Activated T-cell treated with anti-CD3 and anti-CD28 coated beads, Interleukin-2, amount 50 U/mL, for 72 hours (primary cell): ENCODE measurements around the gene XYLT1. TPM values are rescaled to one million over a fixed set of nuclear protein-coding genes. Genes with fewer than 3 reads are reported as not detected.

Source experiments
- ATAC-seq, 2 donors: fragments of 150-1000 bp; cut with Tn5 transposase; replicated peaks in 1 of 2; 2 replicates each; pipeline ENCODE4 v1.10.0; 2021; ENCODE audit warnings: moderate library complexity in 2 of 2, mild to moderate bottlenecking in 1 of 2
- DNase-seq, 2 donors: peaks; one replicate each; pipeline ENCODE4 v3.0.0; 2021 to 2022; ENCODE audit warnings: mixed read lengths in 1 of 2
- H3K27ac Mint-ChIP-seq: one replicate; pipeline ENCODE4 v1.8.0; 2022; ENCODE audit warnings: mild to moderate bottlenecking, moderate library complexity, mixed read lengths
- H3K27me3 Mint-ChIP-seq: one replicate; pipeline ENCODE4 v1.8.0; 2022; ENCODE audit warnings: low read depth, mixed read lengths
- H3K36me3 Mint-ChIP-seq, 2 donors: one replicate each; pipeline ENCODE4 v1.8.0; 2022; ENCODE audit warnings: mixed read lengths in 2 of 2, mild to moderate bottlenecking in 1 of 2; ENCODE audit not compliant: insufficient read depth in 2 of 2
- H3K4me1 Mint-ChIP-seq: one replicate; pipeline ENCODE4 v1.8.0; 2022; ENCODE audit warnings: low read depth, mixed read lengths
- H3K4me3 Mint-ChIP-seq, 2 donors: one replicate each; pipeline ENCODE4 v1.8.0; 2022; ENCODE audit warnings: mild to moderate bottlenecking in 2 of 2, mixed read lengths in 2 of 2, moderate library complexity in 2 of 2
- H3K9me3 Mint-ChIP-seq, 2 donors: one replicate each; pipeline ENCODE4 v1.8.0; 2022; ENCODE audit warnings: mixed read lengths in 2 of 2
- total RNA-seq, 2 donors: library from RNA; stranded (reverse); gene quantifications; one replicate each; pipeline ENCODE4 v1.2.3, GENCODE V29; 2022

The XYLT1 gene
- total RNA-seq, 2 donors from 2014 or later: 17.1 to 17.9 TPM

- ATAC-seq (no peak), DNase-seq (no peak)
- H3K4me1 Mint-ChIP-seq: peaks cover 7% of the 10 kb centered on the region
- no peak overlapping the region for H3K27ac Mint-ChIP-seq
- no peaks in the 10 kb centered on the region for H3K27me3 Mint-ChIP-seq
- H3K4me3 Mint-ChIP-seq: no peak overlapping the region
- H3K36me3 Mint-ChIP-seq: no peaks in the 10 kb centered on the region
- no peaks in the 10 kb centered on the region for H3K9me3 Mint-ChIP-seq
Observed at GRCh38 chr16:17076092-17076754, 394.5 kb downstream of the XYLT1 start.

GRCh38 chr16:17072104-17072503 lies 398.7 kb downstream of the XYLT1 start:
- no peak for DNase-seq
- H3K27ac Mint-ChIP-seq: no peak overlapping the region
- H3K4me3 Mint-ChIP-seq: peak overlapping the region; percentile 33 to 43

GRCh38 chr16:17070882-17071592 lies 399.7 kb downstream of the XYLT1 start:
- ATAC-seq (peak; percentile 88 to 89), DNase-seq (peak; percentile 52 to 69)
- Mint-ChIP-seq H3K9me3 (no peaks in the 10 kb centered on the region), H3K27me3 (no peaks in the 10 kb centered on the region), H3K4me1 (peaks cover 25% of the 10 kb centered on the region), H3K4me3 (peak overlapping the region; percentile 74 to 88), H3K27ac (peak overlapping the region; percentile 84), H3K36me3 (no peaks in the 10 kb centered on the region)

More at GRCh38 chr16:17072104-17072503, 398.7 kb downstream of the XYLT1 start:
- peak in 1 of 2 donors; percentile 26 for ATAC-seq
- Mint-ChIP-seq H3K9me3 (no peaks in the 10 kb centered on the region), H3K27me3 (no peaks in the 10 kb centered on the region), H3K36me3 (no peaks in the 10 kb centered on the region), H3K4me1 (peaks cover 25% of the 10 kb centered on the region)

- Mint-ChIP-seq H3K36me3 (no peaks in the 10 kb centered on the region), H3K4me3 (peak overlapping the region in 1 of 2 donors; percentile 19), H3K27me3 (no peaks in the 10 kb centered on the region), H3K4me1 (peaks cover 25% of the 10 kb centered on the region), H3K27ac (no peak overlapping the region), H3K9me3 (no peaks in the 10 kb centered on the region)
- ATAC-seq: no peak
- no peak for DNase-seq
Observed at GRCh38 chr16:17069681-17070080, 401.1 kb downstream of the XYLT1 start.

GRCh38 chr16:17068524-17068923 lies 402.2 kb downstream of the XYLT1 start:
- H3K4me1 Mint-ChIP-seq: peaks cover 25% of the 10 kb centered on the region
- no peaks in the 10 kb centered on the region for H3K27me3 Mint-ChIP-seq
- no peak overlapping the region for H3K4me3 Mint-ChIP-seq
- no peaks in the 10 kb centered on the region for H3K9me3 Mint-ChIP-seq
- H3K36me3 Mint-ChIP-seq: no peaks in the 10 kb centered on the region
- no peak for DNase-seq
- ATAC-seq: no peak
- H3K27ac Mint-ChIP-seq: no peak overlapping the region

- no peak for ATAC-seq
- no peak for DNase-seq
- Mint-ChIP-seq H3K36me3 (no peaks in the 10 kb centered on the region), H3K27ac (no peak overlapping the region), H3K4me3 (no peak overlapping the region), H3K9me3 (no peaks in the 10 kb centered on the region), H3K27me3 (no peaks in the 10 kb centered on the region), H3K4me1 (peaks cover 25% of the 10 kb centered on the region)
Observed at GRCh38 chr16:17067882-17068281, 402.9 kb downstream of the XYLT1 start.

- DNase-seq (no peak), ATAC-seq (no peak)
- Mint-ChIP-seq H3K4me1 (peaks cover 6% of the 10 kb centered on the region), H3K27ac (no peak overlapping the region), H3K9me3 (peaks cover 0 to 2% of the 10 kb centered on the region in 2 donors), H3K27me3 (no peaks in the 10 kb centered on the region), H3K4me3 (no peak overlapping the region), H3K36me3 (peaks cover 0 to 2% of the 10 kb centered on the region in 2 donors)
Observed at GRCh38 chr16:17063201-17064139, 407.3 kb downstream of the XYLT1 start.

- Mint-ChIP-seq H3K36me3 (peaks cover 0 to 2% of the 10 kb centered on the region in 2 donors), H3K27me3 (no peaks in the 10 kb centered on the region), H3K27ac (no peak overlapping the region), H3K4me1 (peaks cover 6% of the 10 kb centered on the region), H3K4me3 (no peak overlapping the region), H3K9me3 (peaks cover 0 to 2% of the 10 kb centered on the region in 2 donors)
- no peak for ATAC-seq
- DNase-seq: no peak
Observed at GRCh38 chr16:17062676-17063075, 408.1 kb downstream of the XYLT1 start.

GRCh38 chr16:17061326-17061725 lies 409.4 kb downstream of the XYLT1 start:
- Mint-ChIP-seq H3K27me3 (no peaks in the 10 kb centered on the region), H3K9me3 (peaks cover 0 to 2% of the 10 kb centered on the region in 2 donors), H3K4me3 (no peak overlapping the region), H3K27ac (no peak overlapping the region), H3K36me3 (peaks cover 0 to 2% of the 10 kb centered on the region in 2 donors), H3K4me1 (peaks cover 6% of the 10 kb centered on the region)
- ATAC-seq (no peak), DNase-seq (no peak)

GRCh38 chr16:17058471-17058870 lies 412.3 kb downstream of the XYLT1 start:
- Mint-ChIP-seq H3K27ac (no peak overlapping the region), H3K4me1 (peaks cover 6% of the 10 kb centered on the region), H3K4me3 (no peak overlapping the region), H3K9me3 (peaks cover 0 to 3% of the 10 kb centered on the region in 2 donors), H3K27me3 (no peaks in the 10 kb centered on the region), H3K36me3 (peaks cover 0 to 2% of the 10 kb centered on the region in 2 donors)
- no peak for DNase-seq
- ATAC-seq: no peak

GRCh38 chr16:17056666-17057065 lies 414.1 kb downstream of the XYLT1 start:
- H3K4me1 Mint-ChIP-seq: peaks cover 6% of the 10 kb centered on the region
- H3K9me3 Mint-ChIP-seq: peaks cover 1 to 3% of the 10 kb centered on the region in 2 donors
- no peak for DNase-seq
- H3K27me3 Mint-ChIP-seq: no peaks in the 10 kb centered on the region
- no peak overlapping the region for H3K27ac Mint-ChIP-seq
- peaks cover 0 to 3% of the 10 kb centered on the region in 2 donors for H3K36me3 Mint-ChIP-seq
- ATAC-seq: no peak
- no peak overlapping the region for H3K4me3 Mint-ChIP-seq

- H3K36me3 Mint-ChIP-seq: peaks cover 3 to 8% of the 10 kb centered on the region in 2 donors
- H3K27me3 Mint-ChIP-seq: no peaks in the 10 kb centered on the region
- DNase-seq (no peak), ATAC-seq (no peak)
- peaks cover 4 to 9% of the 10 kb centered on the region in 2 donors for H3K9me3 Mint-ChIP-seq
- H3K4me1 Mint-ChIP-seq: no peaks in the 10 kb centered on the region
- H3K27ac Mint-ChIP-seq: no peak overlapping the region
- no peak overlapping the region for H3K4me3 Mint-ChIP-seq
Observed at GRCh38 chr16:17053536-17054160, 417.1 kb downstream of the XYLT1 start.
